ENCODE measurements around the gene NEK11. TPM values are rescaled to one million over a fixed set of nuclear protein-coding genes. Genes with fewer than 3 reads are reported as not detected.

The NEK11 gene
- total RNA-seq, 1 donor: 14.5 TPM

GRCh38 chr3:131393868-131394267 is 367.2 kb downstream of the NEK11 start:
- Histone ChIP-seq H2AFZ (ENCODE audit: low read length) (no peak overlapping the region), H3K36me3 (ENCODE audit: insufficient read depth, low read length) (no peaks in the 10 kb centered on the region), H3K27me3 (ENCODE audit: insufficient read depth, low read length) (no peaks in the 10 kb centered on the region), H4K20me1 (ENCODE audit: insufficient read depth, low read length) (no peaks in the 10 kb centered on the region), H3K9me3 (ENCODE audit: low read depth, low read length) (no peaks in the 10 kb centered on the region), H3K4me3 (ENCODE audit: insufficient read depth, low read length) (no peak overlapping the region), H3K27ac (ENCODE audit: low read depth, low read length) (no peak overlapping the region), H3K4me2 (ENCODE audit: insufficient read depth, low read length) (no peak overlapping the region), H3K79me2 (ENCODE audit: insufficient read depth, low read length) (no peaks in the 10 kb centered on the region), H3K4me1 (ENCODE audit: insufficient read depth, low read length) (no peaks in the 10 kb centered on the region)
- no peak for TF ChIP-seq CTCF (IDR thresholded peaks at IDR 0.05; ENCODE audit: extremely low read depth, low read depth, low read length)
- DNase-seq (ENCODE audit: insufficient read length, low spot score, missing footprints): no peak

GRCh38 chr3:131394400-131394799 is 367.7 kb downstream of the NEK11 start:
- H3K27me3 ChIP-seq (ENCODE audit: insufficient read depth, low read length): no peaks in the 10 kb centered on the region
- DNase-seq (ENCODE audit: insufficient read length, low spot score, missing footprints): no peak
- no peaks in the 10 kb centered on the region for H3K4me1 ChIP-seq (ENCODE audit: insufficient read depth, low read length)
- no peak overlapping the region for H3K4me2 ChIP-seq (ENCODE audit: insufficient read depth, low read length)
- no peaks in the 10 kb centered on the region for H4K20me1 ChIP-seq (ENCODE audit: insufficient read depth, low read length)
- no peak for TF ChIP-seq CTCF (IDR thresholded peaks at IDR 0.05; ENCODE audit: extremely low read depth, low read depth, low read length)
- H3K27ac ChIP-seq (ENCODE audit: low read depth, low read length): no peak overlapping the region
- no peak overlapping the region for H3K4me3 ChIP-seq (ENCODE audit: insufficient read depth, low read length)
- no peaks in the 10 kb centered on the region for H3K9me3 ChIP-seq (ENCODE audit: low read depth, low read length)
- no peaks in the 10 kb centered on the region for H3K36me3 ChIP-seq (ENCODE audit: insufficient read depth, low read length)
- no peak overlapping the region for H2AFZ ChIP-seq (ENCODE audit: low read length)
- H3K79me2 ChIP-seq (ENCODE audit: insufficient read depth, low read length): no peaks in the 10 kb centered on the region

- Histone ChIP-seq H3K4me2 (ENCODE audit: insufficient read depth, low read length) (no peak overlapping the region), H3K79me2 (ENCODE audit: insufficient read depth, low read length) (no peaks in the 10 kb centered on the region), H3K27me3 (ENCODE audit: insufficient read depth, low read length) (no peaks in the 10 kb centered on the region), H4K20me1 (ENCODE audit: insufficient read depth, low read length) (no peaks in the 10 kb centered on the region), H3K9me3 (ENCODE audit: low read depth, low read length) (no peaks in the 10 kb centered on the region), H2AFZ (ENCODE audit: low read length) (no peak overlapping the region), H3K36me3 (ENCODE audit: insufficient read depth, low read length) (no peaks in the 10 kb centered on the region), H3K4me1 (ENCODE audit: insufficient read depth, low read length) (no peaks in the 10 kb centered on the region), H3K27ac (ENCODE audit: low read depth, low read length) (no peak overlapping the region), H3K4me3 (ENCODE audit: insufficient read depth, low read length) (no peak overlapping the region)
- TF ChIP-seq CTCF (IDR thresholded peaks at IDR 0.05; ENCODE audit: extremely low read depth, low read depth, low read length): no peak
- DNase-seq (ENCODE audit: insufficient read length, low spot score, missing footprints): no peak
Measured at GRCh38 chr3:131396170-131396569, 369.5 kb downstream of the NEK11 start.

- H3K79me2 ChIP-seq (ENCODE audit: insufficient read depth, low read length): no peaks in the 10 kb centered on the region
- no peaks in the 10 kb centered on the region for H3K9me3 ChIP-seq (ENCODE audit: low read depth, low read length)
- peaks cover 10% of the 10 kb centered on the region for H3K4me1 ChIP-seq (ENCODE audit: insufficient read depth, low read length)
- no peaks in the 10 kb centered on the region for H4K20me1 ChIP-seq (ENCODE audit: insufficient read depth, low read length)
- H2AFZ ChIP-seq (ENCODE audit: low read length): no peak overlapping the region
- no peak for TF ChIP-seq CTCF (IDR thresholded peaks at IDR 0.05; ENCODE audit: extremely low read depth, low read depth, low read length)
- no peak for DNase-seq (ENCODE audit: insufficient read length, low spot score, missing footprints)
- H3K27ac ChIP-seq (ENCODE audit: low read depth, low read length): no peak overlapping the region
- no peak overlapping the region for H3K4me3 ChIP-seq (ENCODE audit: insufficient read depth, low read length)
- no peak overlapping the region for H3K4me2 ChIP-seq (ENCODE audit: insufficient read depth, low read length)
- H3K27me3 ChIP-seq (ENCODE audit: insufficient read depth, low read length): no peaks in the 10 kb centered on the region
- H3K36me3 ChIP-seq (ENCODE audit: insufficient read depth, low read length): no peaks in the 10 kb centered on the region
Measured at GRCh38 chr3:131397889-131398288, 371.2 kb downstream of the NEK11 start.

Small RNA genes within 50 kb of the gene (small RNA-seq; reads per million reads assigned to genes)
- not detected for gene RNU6-726P

Other genes starting within 250 kb of the NEK11 start
- gene ATP2C1, start 132.8 kb upstream of the NEK11 start, total RNA-seq: 97.5 and 99.5 TPM in 2 replicates
- gene ASTE1, start 52 bp upstream of the NEK11 start, total RNA-seq: 9.8 and 12.1 TPM in 2 replicates

Measured in osteoblast (primary cell).